Measurements from ENCODE around the gene SLC12A2.

- TF ChIP-seq CTCF (IDR thresholded peaks at IDR 0.05; ENCODE audit: poor library complexity): no peak
- no peak for TF ChIP-seq EZH2phosphoT487 (IDR thresholded peaks at IDR 0.05; ENCODE audit: low read depth, severe bottlenecking, unreplicated experiment)
- no peak for TF ChIP-seq EZH2 (IDR thresholded peaks at IDR 0.05; ENCODE audit: borderline replicate concordance)
Measured at GRCh38 chr5:128123936-128124335, 40.4 kb downstream of the SLC12A2 start.

Data from hepatocyte (in vitro differentiated cells).